GM18867 (cell line): ENCODE data around the gene CLHC1.
"Not testable (repeated sequence)": the region's sequence is repeated elsewhere in the genome, so short reads cannot be mapped to it uniquely, and the experiment has no call there.

Experiments
- ATAC-seq: cut with Tn5 transposase; IDR thresholded peaks from one replicate; pipeline ENCODE4 v1.9.1; 2021; ENCODE audit warnings: mild to moderate bottlenecking, moderate library complexity; ENCODE audit not compliant: unreplicated experiment

Gene CLHC1

GRCh38 chr2:55154525-55155030 is 77.5 kb downstream of the CLHC1 start:
- no peak for ATAC-seq

- ATAC-seq = peak; percentile 67
Measured at GRCh38 chr2:55153584-55154299, 78.4 kb downstream of the CLHC1 start.

GRCh38 chr2:55152475-55153412 is 79.3 kb downstream of the CLHC1 start:
- no peak for ATAC-seq

GRCh38 chr2:55151733-55152433 is 80.2 kb downstream of the CLHC1 start:
- ATAC-seq = no peak

GRCh38 chr2:55150834-55151233 is 81.3 kb downstream of the CLHC1 start:
- peak; percentile 76 for ATAC-seq

- ATAC-seq = no peak
Measured at GRCh38 chr2:55148269-55148668, 83.8 kb downstream of the CLHC1 start.

- no peak for ATAC-seq
Measured at GRCh38 chr2:55147531-55147930, 84.6 kb downstream of the CLHC1 start.

GRCh38 chr2:55147041-55147440 is 85.1 kb downstream of the CLHC1 start:
- ATAC-seq = no peak

- ATAC-seq = no peak
Measured at GRCh38 chr2:55146263-55146662, 85.8 kb downstream of the CLHC1 start.

- ATAC-seq = no peak
Measured at GRCh38 chr2:55144922-55145820, 86.9 kb downstream of the CLHC1 start.

- not testable (repeated sequence) for ATAC-seq
Measured at GRCh38 chr2:55143706-55144105, 88.4 kb downstream of the CLHC1 start.

GRCh38 chr2:55142518-55142917 is 89.6 kb downstream of the CLHC1 start:
- no peak for ATAC-seq

- ATAC-seq = no peak
Measured at GRCh38 chr2:55141572-55142413, 90.3 kb downstream of the CLHC1 start.

- no peak for ATAC-seq
Measured at GRCh38 chr2:55140316-55141219, 91.5 kb downstream of the CLHC1 start.

- ATAC-seq = no peak
Measured at GRCh38 chr2:55139305-55139704, 92.8 kb downstream of the CLHC1 start.

GRCh38 chr2:55138882-55139229 is 93.2 kb downstream of the CLHC1 start:
- ATAC-seq = no peak

GRCh38 chr2:55138014-55138881 is 93.8 kb downstream of the CLHC1 start:
- no peak for ATAC-seq
